Adrenal gland (tissue), 12 donors: ENCODE results near the gene THSD7A. TPM values are rescaled to one million over a fixed set of nuclear protein-coding genes. Genes with fewer than 3 reads are reported as not detected.

Experiments used
- DNase-seq, 7 donors: peaks; one replicate each; pipeline ENCODE4 v3.0.0-alpha.2; 2019 to 2020
- H3K27ac ChIP-seq, 5 donors: fragments of 200-600 bp; sonication (generic) in 4 of 5; 1 replicate in 3 of 5; 2 replicates in 2 of 5; pipeline versions ENCODE4 v1.5.1 to v1.8.0; 2016 to 2020; ENCODE audit warnings: mild to moderate bottlenecking in 1 of 5
- H3K27me3 ChIP-seq: fragments of 200-600 bp; 2 replicates; pipeline ENCODE4 v1.8.0; 2021
- H3K36me3 ChIP-seq, 2 donors: fragments of 200-600 bp; replicated peaks in 1 of 2; 1 replicate in 1 of 2; 2 replicates in 1 of 2; pipeline versions ENCODE4 v1.5.1 to v1.8.0; 2018 to 2022
- H3K4me1 ChIP-seq, 2 donors: fragments of 200-600 bp; replicated peaks in 1 of 2; 1 replicate in 1 of 2; 2 replicates in 1 of 2; pipeline versions ENCODE4 v1.5.1 to v1.8.0; 2018 to 2021
- H3K4me3 ChIP-seq, 4 donors: fragments of 200-600 bp; sonication (generic) in 3 of 4; one replicate each; pipeline ENCODE4 v1.5.1; 2016 to 2018
- H3K9me3 ChIP-seq, 3 donors: fragments of 200-600 bp; sonication (generic) in 1 of 3; replicated peaks in 1 of 3; 1 replicate in 2 of 3; 2 replicates in 1 of 3; pipeline versions ENCODE4 v1.5.1 to v1.8.0; 2016 to 2021
- CTCF ChIP-seq, 6 experiments: fragments of 450-650 bp in 4 of 6; fragments of 200-600 bp in 2 of 6; sonication (generic) in 1 of 6; IDR thresholded peaks; 1 replicate in 5 of 6; 2 replicates in 1 of 6; pipeline versions ENCODE4 v1.5.1 to v1.8.0; 2016 to 2021; ENCODE audit warnings: antibody characterized with exemption in 6 of 6, mild to moderate bottlenecking in 2 of 6, moderate library complexity in 1 of 6
- POLR2A ChIP-seq, 2 donors: fragments of 450-650 bp; IDR thresholded peaks; one replicate each; pipeline ENCODE4 v1.6.1; 2017; ENCODE audit warnings: antibody characterized with exemption in 2 of 2, mild to moderate bottlenecking in 2 of 2, moderate library complexity in 1 of 2
- WGBS, 4 donors: extraction: QIAGEN DNeasy Blood & Tissue Kit in 2 of 4; methylation state at CpG; one replicate each; pipeline versions ENCODE4 v1.1.5 to v1.1.7; 2013 to 2017; 5-methylcytosine and 5-hydroxymethylcytosine counted together
- intact Hi-C, 2 donors: fragments of 100-400 bp; cut with DNase I; formaldehyde crosslinking; loops; one replicate each; pipeline versions ENCODE4 v1.14.1 to v1.15.0; 2022 to 2023
- polyA plus RNA-seq, 3 donors: library from polyadenylated mRNA; stranded (reverse); fragments of 200-250 nt in 2 of 3; fragments of 350-450 nt in 1 of 3; fragmentation: Illumina TruSeq in 1 of 3; extraction: RNeasy Lipid Tissue Mini Kit (QIAGEN cat#74804) in 1 of 3; gene quantifications; one replicate each; pipeline ENCODE4 v1.2.3, GENCODE V29; 2013 to 2014
- total RNA-seq, 9 donors: library from RNA; depleted of rRNA in 4 of 9; stranded (reverse); fragments of >200 nt in 4 of 9; fragments of 120-200 nt in 1 of 9; fragmentation: NEBNext Ultra II Directional in 1 of 9; extraction: Animal tissue kit (Norgen Biotek cat#: 25700) in 1 of 9; gene quantifications; one replicate each; pipeline versions ENCODE4 v1.1.0 to v1.2.4, GENCODE V29; 2013 to 2023
- donor health status: healthy with polysubstance abuse.
- donor health status: Bipolar disorder and iron deficiency.
- donor health status: DM: yes; HTN: yes; CAD: no.
- donor health status: DM: no; HTN: no; CAD: no.
- donor health status: DM: no; HTN: no; CAD: no.
- donor health status: DM: yes; HTN: yes; CAD: no.

THSD7A gene
- total and polyA plus RNA-seq, 12 donors = 0.74 to 18.4 (median 4.8) TPM

DNA sequence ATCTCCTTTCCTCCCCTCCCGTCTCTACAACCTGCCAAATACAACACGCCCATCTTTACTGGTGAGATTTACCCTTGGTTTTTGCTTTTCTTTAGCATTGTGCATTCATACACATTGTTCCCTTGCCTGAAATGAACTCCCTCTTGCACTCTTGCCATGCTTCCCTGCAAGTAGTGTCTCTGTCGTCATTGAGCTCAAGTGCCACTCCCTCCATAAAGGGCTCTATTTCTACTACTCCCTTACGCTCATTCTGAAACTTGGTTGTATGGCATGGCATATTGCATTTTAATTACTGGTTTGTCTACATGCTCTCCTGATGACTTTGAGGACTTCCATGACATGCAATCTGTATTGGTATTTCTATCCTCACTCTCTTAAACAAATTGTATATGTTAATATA, 242.7 kb downstream of the THSD7A start:
- no peak overlapping the region for H3K27ac ChIP-seq
- 92 to 95% (median 93%) methylated on average over 4 of the region's 4 CpGs for WGBS, 4 donors
- TF ChIP-seq POLR2A (IDR thresholded peaks at IDR 0.05) = no peak
- TF ChIP-seq CTCF (IDR thresholded peaks at IDR 0.05) = no peak
- intact Hi-C loops = no loop called here
- H3K4me1 ChIP-seq = no peaks in the 10 kb centered on the region
- no peak overlapping the region for H3K4me3 ChIP-seq
- no peaks in the 10 kb centered on the region for H3K27me3 ChIP-seq
- DNase-seq = no peak
- no peaks in the 10 kb centered on the region for H3K36me3 ChIP-seq
- H3K9me3 ChIP-seq = no peaks in the 10 kb centered on the region

- no peak for DNase-seq
- no peaks in the 10 kb centered on the region for H3K36me3 ChIP-seq
- H3K9me3 ChIP-seq = no peaks in the 10 kb centered on the region
- H3K27ac ChIP-seq = no peak overlapping the region
- 82 to 91% (median 83%) methylated on average over 1 of the region's 1 CpG for WGBS, 4 donors
- H3K27me3 ChIP-seq = no peaks in the 10 kb centered on the region
- no peak overlapping the region for H3K4me3 ChIP-seq
- no peaks in the 10 kb centered on the region for H3K4me1 ChIP-seq
- TF ChIP-seq CTCF (IDR thresholded peaks at IDR 0.05) (no peak), POLR2A (IDR thresholded peaks at IDR 0.05) (no peak)
- intact Hi-C loops = no loop called here
Measured at GRCh38 chr7:11587814-11588213, 244.2 kb downstream of the THSD7A start.

- H3K4me3 ChIP-seq = no peak overlapping the region
- H3K27me3 ChIP-seq = no peaks in the 10 kb centered on the region
- no peak overlapping the region for H3K27ac ChIP-seq
- TF ChIP-seq POLR2A (IDR thresholded peaks at IDR 0.05) (no peak), CTCF (IDR thresholded peaks at IDR 0.05) (no peak)
- H3K36me3 ChIP-seq = no peaks in the 10 kb centered on the region
- DNase-seq = no peak
- no peaks in the 10 kb centered on the region for H3K9me3 ChIP-seq
- intact Hi-C loops = no loop called here
- WGBS, 4 donors = 64 to 73% (median 66%) methylated on average over 2 of the region's 2 CpGs
- H3K4me1 ChIP-seq = no peaks in the 10 kb centered on the region
Measured at GRCh38 chr7:11587048-11587447, 244.9 kb downstream of the THSD7A start.

DNA sequence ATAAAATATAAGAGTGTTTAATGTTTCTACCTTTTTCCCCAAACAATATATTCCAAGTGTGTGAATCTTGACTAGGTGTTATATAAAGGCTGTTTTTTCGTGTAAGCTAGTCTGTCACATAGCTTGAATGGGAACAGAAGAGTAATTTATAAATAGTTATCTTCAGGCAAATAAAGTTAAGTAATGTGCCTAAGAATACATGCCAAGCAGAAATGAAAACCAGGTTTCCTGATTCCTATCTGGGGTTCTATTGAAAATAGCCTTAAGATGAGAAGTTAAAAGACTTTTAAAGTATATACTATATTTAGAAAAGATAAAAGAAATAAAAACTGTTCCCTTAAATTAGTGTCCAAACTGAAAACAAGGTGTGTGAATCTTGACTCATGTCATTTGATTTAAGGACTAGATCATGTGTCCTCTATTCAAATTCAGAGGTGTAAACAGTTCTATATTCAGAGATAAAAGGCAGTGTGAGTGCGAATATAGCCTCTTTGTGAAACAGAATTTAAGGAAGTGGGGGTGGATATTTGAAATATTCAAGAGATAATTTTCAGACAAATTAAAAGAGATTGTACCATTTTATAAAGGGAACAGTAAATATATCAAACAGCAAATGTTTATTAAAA, 247.5 kb downstream of the THSD7A start:
- H3K27ac ChIP-seq = no peak overlapping the region
- intact Hi-C loops = no loop called here

More for the DNA sequence above, 247.5 kb downstream of the THSD7A start:
- Histone ChIP-seq H3K36me3 (no peaks in the 10 kb centered on the region), H3K9me3 (no peaks in the 10 kb centered on the region), H3K4me3 (no peak overlapping the region), H3K4me1 (no peaks in the 10 kb centered on the region), H3K27me3 (no peaks in the 10 kb centered on the region)
- TF ChIP-seq CTCF (IDR thresholded peaks at IDR 0.05) (no peak), POLR2A (IDR thresholded peaks at IDR 0.05) (no peak)
- DNase-seq = no peak
- 54 to 74% (median 63%) methylated on average over 2 of the region's 2 CpGs for WGBS, 4 donors
